ENCODE measurements around the gene DDX42. TPM values are rescaled to one million over a fixed set of nuclear protein-coding genes. Genes with fewer than 3 reads are reported as not detected.
"Not testable (repeated sequence)": the region's sequence is repeated elsewhere in the genome, so short reads cannot be mapped to it uniquely, and the experiment has no call there.

Gene DDX42
- total RNA-seq, 1 donor from 2014 or later, result 146 TPM

DNA sequence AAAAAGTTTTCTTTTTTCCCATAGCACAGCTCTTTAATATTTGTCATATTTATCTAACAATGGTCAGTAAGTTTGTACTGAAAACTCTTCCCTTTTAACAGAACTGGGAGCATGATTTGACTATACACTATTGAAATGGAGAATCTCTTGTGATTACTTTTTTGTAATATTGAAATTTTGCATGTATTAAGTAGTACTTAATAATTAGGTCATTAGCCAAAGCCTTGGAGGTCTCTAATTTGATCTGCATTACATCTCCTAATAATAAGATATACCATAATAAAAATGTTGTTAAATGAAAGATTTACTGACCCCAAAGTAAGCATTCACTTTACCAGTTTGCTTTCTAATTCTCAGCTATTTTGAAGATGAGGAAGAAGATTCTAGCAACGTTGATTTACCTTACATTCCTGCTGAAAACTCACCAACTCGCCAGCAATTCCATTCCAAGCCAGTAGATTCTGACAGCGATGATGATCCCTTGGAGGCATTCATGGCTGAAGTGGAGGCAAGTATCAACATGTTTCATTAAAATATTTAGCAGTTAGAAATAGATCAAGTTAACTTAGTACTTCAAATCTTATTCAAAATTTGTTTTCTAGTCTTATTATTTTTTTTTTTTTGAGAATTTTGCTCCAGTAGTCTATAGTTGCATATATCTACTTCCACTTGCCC lies 18.2 kb downstream of the DDX42 start:
- no peak overlapping the region for H3K27ac Mint-ChIP-seq
- no peaks in the 10 kb centered on the region for H3K27me3 Mint-ChIP-seq
- no peak overlapping the region for H3K4me3 Mint-ChIP-seq
- intact Hi-C loops (cut with micrococcal nuclease), result no loop called here
- H3K9me3 Mint-ChIP-seq, result no peaks in the 10 kb centered on the region
- H3K36me3 Mint-ChIP-seq (ENCODE audit: low read depth), result peaks cover 64% of the 10 kb centered on the region
- no peak for DNase-seq
- H3K4me1 Mint-ChIP-seq, result peaks cover 10% of the 10 kb centered on the region

DNA sequence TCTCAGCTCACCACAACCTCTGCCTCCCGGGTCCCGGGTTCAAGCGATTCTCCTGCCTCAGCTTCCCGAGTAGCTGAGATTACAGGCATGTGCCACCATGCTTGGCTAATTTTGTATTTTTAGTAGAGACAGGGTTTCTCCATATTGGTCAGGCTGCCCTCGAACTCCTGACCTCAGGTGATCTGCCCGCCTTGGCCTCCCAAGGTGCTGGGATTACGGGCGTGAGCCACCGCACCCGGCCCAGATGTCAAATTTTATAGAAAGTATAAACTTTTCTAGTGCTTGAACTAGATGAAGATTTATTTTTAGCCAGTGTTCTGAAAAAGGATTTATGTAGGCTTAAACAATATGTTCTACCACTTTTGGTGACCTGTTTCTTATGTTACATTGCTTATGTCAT lies 22.4 kb downstream of the DDX42 start:
- H3K4me3 Mint-ChIP-seq; H3K9me3 Mint-ChIP-seq; H3K27ac Mint-ChIP-seq; DNase-seq; intact Hi-C loops (cut with micrococcal nuclease); H3K4me1 Mint-ChIP-seq; H3K27me3 Mint-ChIP-seq: not testable (repeated sequence)
- H3K36me3 Mint-ChIP-seq (ENCODE audit: low read depth), result peaks cover 74% of the 10 kb centered on the region

DNA sequence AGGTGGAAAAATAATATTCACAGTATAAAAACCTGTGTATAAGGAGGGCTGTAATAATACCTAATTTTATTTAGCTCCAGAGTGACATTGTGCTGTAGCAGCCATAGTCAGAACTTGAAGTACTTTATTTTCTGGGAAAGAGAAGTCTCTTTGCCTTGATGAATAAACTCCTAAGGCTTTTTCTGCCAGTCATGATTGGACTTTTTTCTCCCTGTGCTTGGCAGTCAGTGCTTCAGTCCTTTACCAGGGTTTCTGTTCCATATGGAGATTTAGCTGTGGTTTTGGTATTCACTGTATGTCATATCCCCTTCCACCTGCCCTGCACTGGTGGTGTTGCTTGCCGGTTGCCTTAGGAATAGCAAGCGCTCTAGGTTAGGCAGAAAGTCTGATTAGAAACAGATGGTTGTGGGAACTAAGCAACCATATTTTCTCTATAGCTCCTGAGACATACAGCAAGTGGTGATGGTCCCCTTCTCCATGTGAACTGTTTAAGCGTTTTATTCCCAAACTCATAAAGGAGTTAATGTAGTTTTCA lies 24.7 kb downstream of the DDX42 start:
- Mint-ChIP-seq H3K4me3 (no peak overlapping the region), H3K36me3 (ENCODE audit: low read depth) (peaks cover 67% of the 10 kb centered on the region), H3K27ac (no peak overlapping the region), H3K27me3 (no peaks in the 10 kb centered on the region), H3K4me1 (peaks cover 6% of the 10 kb centered on the region), H3K9me3 (no peaks in the 10 kb centered on the region)
- intact Hi-C loops (cut with micrococcal nuclease), result no loop called here
- DNase-seq, result no peak

DNA sequence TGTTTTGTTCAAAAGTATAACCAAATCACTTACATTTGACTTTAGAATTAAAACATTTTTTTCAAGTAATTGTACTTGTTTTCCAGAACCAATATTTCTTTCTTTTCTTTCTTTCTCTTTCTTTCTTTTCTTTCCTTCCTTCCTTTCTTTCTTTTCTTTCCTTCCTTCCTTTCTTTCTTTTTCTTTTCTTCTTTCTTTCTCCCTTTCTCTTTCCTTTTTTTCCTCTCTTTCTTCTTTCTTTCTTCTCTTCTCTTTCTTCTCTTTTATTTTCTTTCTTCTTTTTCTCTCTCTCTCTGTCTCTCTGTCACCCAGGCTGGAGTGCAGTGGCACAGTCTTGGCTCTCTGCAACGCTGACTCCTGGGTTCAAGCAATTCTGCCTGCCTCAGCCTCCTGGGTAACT lies 26.8 kb downstream of the DDX42 start:
- peaks cover 9% of the 10 kb centered on the region for H3K4me1 Mint-ChIP-seq
- H3K4me3 Mint-ChIP-seq, result no peak overlapping the region
- DNase-seq, result no peak
- H3K36me3 Mint-ChIP-seq (ENCODE audit: low read depth), result peaks cover 63% of the 10 kb centered on the region
- H3K27me3 Mint-ChIP-seq, result no peaks in the 10 kb centered on the region
- H3K9me3 Mint-ChIP-seq, result no peaks in the 10 kb centered on the region
- H3K27ac Mint-ChIP-seq, result no peak overlapping the region
- intact Hi-C loops (cut with micrococcal nuclease), result no loop called here

DNA sequence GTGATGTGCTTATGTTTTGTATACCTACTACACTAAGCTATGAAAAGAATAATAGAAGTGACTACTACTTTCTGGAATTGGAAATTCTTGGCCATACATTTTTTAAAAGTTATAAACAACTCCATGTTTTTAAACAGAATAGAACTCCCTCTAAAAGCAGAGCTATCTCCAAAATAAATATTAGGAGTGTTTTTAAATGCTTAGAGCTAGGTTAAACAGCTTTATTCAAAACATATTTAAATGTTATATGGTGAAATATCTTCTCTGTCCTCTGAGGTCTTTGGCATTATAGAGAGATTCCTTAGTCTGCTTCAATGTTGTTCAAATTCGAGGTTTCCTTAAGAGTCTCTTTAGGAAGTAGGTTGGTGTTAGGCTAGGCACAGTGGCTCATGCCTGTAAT lies 30.4 kb downstream of the DDX42 start:
- intact Hi-C loops (cut with micrococcal nuclease), result no loop called here
- Mint-ChIP-seq H3K9me3 (no peaks in the 10 kb centered on the region), H3K4me3 (no peak overlapping the region), H3K27me3 (no peaks in the 10 kb centered on the region), H3K36me3 (ENCODE audit: low read depth) (peaks cover 64% of the 10 kb centered on the region), H3K4me1 (peaks cover 9% of the 10 kb centered on the region), H3K27ac (no peak overlapping the region)
- no peak for DNase-seq

DNA sequence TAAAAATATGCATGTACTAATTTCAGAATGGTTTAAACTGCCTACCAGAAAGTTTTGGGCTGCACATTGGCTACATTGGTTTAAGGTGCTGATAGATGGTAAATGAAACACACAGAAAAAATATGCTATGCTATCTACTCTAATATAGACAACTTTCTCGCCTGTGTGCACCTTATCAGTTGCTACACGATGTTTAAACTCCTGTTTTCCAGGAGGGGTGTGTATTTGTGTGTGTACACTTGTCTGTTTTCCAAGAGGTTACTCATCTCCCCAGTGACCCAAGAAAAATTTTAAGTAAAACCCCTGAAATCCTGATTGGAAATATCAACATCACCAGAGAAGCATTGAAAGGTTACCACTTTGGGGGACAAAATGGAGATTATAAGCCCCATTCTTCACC lies 31.6 kb downstream of the DDX42 start:
- peaks cover 63% of the 10 kb centered on the region for H3K36me3 Mint-ChIP-seq (ENCODE audit: low read depth)
- peaks cover 9% of the 10 kb centered on the region for H3K4me1 Mint-ChIP-seq
- no peak overlapping the region for H3K4me3 Mint-ChIP-seq
- no peak overlapping the region for H3K27ac Mint-ChIP-seq
- no peak for DNase-seq
- intact Hi-C loops (cut with micrococcal nuclease), result no loop called here
- H3K27me3 Mint-ChIP-seq, result no peaks in the 10 kb centered on the region
- no peaks in the 10 kb centered on the region for H3K9me3 Mint-ChIP-seq

DNA sequence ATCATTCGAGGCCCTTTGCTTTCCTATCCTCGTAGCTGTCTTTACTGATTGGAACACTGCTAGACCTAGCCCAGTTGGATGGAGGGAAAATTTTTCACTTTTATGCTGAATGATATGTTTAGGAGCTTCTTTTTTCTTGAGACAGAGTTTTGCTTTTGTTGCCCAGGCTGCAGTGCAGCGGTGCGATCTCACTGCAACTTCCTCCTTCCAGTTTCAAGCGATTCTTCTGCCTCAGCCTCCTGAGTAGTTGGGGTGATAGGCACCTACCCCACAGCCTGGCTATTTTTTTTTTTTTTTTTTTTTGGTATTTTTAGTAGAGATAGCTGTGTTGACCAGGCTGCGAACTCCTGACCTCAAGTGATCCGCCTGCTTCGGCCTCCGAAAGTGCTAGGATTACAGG lies 36.0 kb downstream of the DDX42 start:
- Mint-ChIP-seq H3K4me1 (peaks cover 7% of the 10 kb centered on the region), H3K9me3 (no peaks in the 10 kb centered on the region), H3K36me3 (ENCODE audit: low read depth) (peaks cover 80% of the 10 kb centered on the region), H3K4me3 (no peak overlapping the region), H3K27me3 (no peaks in the 10 kb centered on the region), H3K27ac (peak overlapping the region; percentile 14)
- intact Hi-C loops (cut with micrococcal nuclease), result no loop called here
- no peak for DNase-seq

DNA sequence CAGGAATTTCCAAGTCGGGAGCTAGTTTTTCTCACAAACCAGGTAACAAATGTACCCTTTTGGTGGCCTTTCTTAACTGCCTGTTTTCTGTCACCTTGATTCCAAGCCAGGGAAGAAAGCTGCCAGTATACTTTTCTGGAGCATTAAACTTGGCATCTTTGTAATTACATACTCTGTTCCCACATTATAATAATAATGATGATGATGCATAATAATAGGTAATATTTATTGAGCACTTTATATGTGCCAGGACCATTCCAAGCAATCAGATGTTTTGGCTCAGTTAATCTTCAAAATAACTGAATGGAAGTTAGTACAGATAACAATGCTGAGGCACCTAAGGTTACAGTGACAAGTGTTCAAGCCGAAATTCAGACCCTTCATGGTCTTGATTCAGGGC lies 42.2 kb downstream of the DDX42 start:
- Mint-ChIP-seq H3K36me3 (ENCODE audit: low read depth) (peaks cover 84% of the 10 kb centered on the region), H3K9me3 (no peaks in the 10 kb centered on the region), H3K27me3 (no peaks in the 10 kb centered on the region), H3K4me3 (no peak overlapping the region), H3K27ac (no peak overlapping the region), H3K4me1 (peaks cover 6% of the 10 kb centered on the region)
- DNase-seq, result no peak
- intact Hi-C loops (cut with micrococcal nuclease), result no loop called here

DNA sequence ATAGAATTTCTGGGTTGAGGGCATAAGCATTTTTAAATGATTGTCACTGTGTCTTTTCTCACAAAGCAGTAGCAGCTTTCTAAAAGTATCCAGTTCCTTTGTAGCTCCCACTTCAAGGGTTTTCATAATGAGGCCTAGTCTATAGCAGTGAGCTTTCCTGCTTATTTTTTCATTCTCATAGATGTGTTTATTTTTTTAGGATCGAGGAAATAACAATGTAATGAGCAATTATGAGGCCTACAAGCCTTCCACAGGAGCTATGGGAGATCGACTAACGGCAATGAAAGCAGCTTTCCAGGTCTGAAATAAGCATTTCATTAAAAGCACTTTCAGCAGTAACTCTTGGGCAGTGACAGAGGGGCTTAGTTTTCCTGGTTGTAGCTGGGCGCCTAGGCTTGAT lies 42.7 kb downstream of the DDX42 start:
- Mint-ChIP-seq H3K4me3 (no peak overlapping the region), H3K36me3 (ENCODE audit: low read depth) (peaks cover 84% of the 10 kb centered on the region), H3K9me3 (no peaks in the 10 kb centered on the region), H3K27ac (no peak overlapping the region), H3K4me1 (peaks cover 8% of the 10 kb centered on the region), H3K27me3 (no peaks in the 10 kb centered on the region)
- no peak for DNase-seq
- intact Hi-C loops (cut with micrococcal nuclease), result no loop called here

DNA sequence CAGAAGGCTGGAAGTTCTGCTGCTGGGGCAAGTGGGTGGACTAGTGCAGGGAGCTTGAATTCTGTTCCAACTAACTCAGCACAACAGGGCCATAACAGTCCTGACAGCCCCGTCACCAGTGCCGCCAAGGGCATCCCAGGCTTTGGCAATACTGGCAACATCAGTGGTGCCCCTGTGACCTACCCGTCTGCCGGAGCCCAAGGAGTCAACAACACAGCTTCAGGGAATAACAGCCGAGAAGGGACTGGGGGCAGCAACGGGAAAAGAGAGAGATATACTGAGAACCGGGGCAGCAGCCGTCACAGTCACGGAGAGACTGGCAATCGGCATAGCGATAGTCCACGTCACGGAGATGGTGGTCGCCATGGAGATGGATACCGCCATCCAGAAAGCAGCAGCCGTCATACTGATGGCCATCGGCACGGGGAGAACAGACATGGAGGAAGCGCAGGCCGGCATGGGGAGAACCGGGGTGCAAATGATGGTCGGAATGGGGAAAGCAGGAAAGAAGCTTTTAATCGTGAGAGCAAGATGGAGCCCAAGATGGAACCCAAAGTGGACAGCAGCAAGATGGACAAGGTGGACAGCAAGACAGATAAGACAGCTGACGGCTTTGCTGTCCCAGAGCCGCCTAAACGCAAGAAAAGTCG lies 43.9 kb downstream of the DDX42 start:
- H3K4me3 Mint-ChIP-seq, result no peak overlapping the region
- intact Hi-C loops (cut with micrococcal nuclease), result no loop called here
- DNase-seq, result no peak
- H3K27me3 Mint-ChIP-seq, result no peaks in the 10 kb centered on the region
- peaks cover 84% of the 10 kb centered on the region for H3K36me3 Mint-ChIP-seq (ENCODE audit: low read depth)
- no peaks in the 10 kb centered on the region for H3K9me3 Mint-ChIP-seq
- peaks cover 14% of the 10 kb centered on the region for H3K4me1 Mint-ChIP-seq
- peak overlapping the region; percentile 3 for H3K27ac Mint-ChIP-seq

DNA sequence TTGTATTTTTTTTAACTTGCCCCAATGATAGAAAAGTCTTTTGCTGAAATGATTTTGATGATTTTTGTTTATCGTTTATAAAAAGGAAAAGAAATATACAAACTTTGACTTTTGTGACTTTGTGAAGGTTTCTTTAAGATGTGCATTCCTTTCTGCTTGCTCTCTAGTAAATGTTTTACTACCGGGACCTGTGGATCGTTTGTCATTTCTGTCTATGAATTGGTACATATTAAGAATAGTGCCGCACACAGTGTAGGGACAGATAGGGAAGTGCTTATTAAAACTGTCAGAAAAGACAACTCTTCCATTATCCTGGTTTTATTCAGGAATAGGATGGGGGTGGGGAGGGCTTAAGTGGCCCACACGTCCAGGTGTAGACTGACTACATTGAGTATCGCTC lies 45.2 kb downstream of the DDX42 start:
- Mint-ChIP-seq H3K4me1 (peaks cover 24% of the 10 kb centered on the region), H3K4me3 (peak overlapping the region; percentile 59), H3K36me3 (ENCODE audit: low read depth) (peaks cover 85% of the 10 kb centered on the region), H3K27ac (peak overlapping the region; percentile 5), H3K27me3 (no peaks in the 10 kb centered on the region), H3K9me3 (no peaks in the 10 kb centered on the region)
- intact Hi-C loops (cut with micrococcal nuclease), result no loop called here
- no peak for DNase-seq

DNA sequence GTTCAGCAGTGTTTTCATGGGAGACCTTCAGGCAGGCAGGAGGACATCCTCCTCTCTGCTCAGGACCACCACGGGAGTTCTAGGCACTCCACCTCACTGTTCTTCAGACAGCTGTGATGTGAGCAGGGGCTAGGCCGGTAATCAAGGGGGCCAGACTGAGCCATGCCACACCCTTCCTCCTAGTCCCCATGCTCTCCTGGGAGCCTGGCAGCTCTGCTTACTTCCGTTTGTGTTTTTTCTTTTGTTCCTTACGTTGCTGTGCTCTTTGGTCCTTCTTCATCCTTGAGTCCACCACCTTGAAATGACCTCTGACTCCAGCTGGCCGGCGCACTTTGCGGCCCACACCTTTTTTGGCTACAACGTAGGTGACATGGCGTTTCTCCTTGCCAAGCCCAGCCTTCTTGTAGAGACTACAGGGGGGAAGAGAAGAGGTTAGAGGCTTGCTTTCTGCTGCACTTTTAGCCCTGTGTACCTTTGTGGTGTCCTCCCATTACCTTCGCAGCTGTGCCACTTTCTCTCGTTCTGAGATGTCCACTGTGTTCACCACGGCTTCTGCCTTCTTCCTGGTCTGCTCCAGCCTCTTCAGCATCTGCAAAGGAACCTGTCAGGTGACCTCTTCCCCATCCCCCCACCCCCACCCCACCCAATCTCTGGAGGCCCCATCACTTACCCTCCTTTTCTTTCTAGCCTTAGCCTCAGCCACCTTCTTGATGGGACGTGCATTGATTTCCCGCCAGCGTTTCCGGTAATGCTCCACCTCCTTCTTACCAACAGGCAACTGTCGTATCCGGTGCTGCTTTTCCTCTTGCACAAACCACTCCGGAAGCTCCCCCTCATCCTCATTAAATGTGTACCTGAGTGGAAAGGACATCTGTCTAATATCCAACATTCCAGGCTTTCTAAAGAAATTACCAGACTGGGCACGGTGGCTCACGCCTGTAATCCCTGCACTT lies 45.9 kb downstream of the DDX42 start:
- peak overlapping the region; percentile 30 for H3K27ac Mint-ChIP-seq
- H3K36me3 Mint-ChIP-seq (ENCODE audit: low read depth), result peaks cover 86% of the 10 kb centered on the region
- H3K4me3 Mint-ChIP-seq, result peak overlapping the region; percentile 59
- DNase-seq, result peak; percentile 72
- H3K9me3 Mint-ChIP-seq, result no peaks in the 10 kb centered on the region
- no peaks in the 10 kb centered on the region for H3K27me3 Mint-ChIP-seq
- intact Hi-C loops (cut with micrococcal nuclease), result no loop called here
- peaks cover 29% of the 10 kb centered on the region for H3K4me1 Mint-ChIP-seq

DNA sequence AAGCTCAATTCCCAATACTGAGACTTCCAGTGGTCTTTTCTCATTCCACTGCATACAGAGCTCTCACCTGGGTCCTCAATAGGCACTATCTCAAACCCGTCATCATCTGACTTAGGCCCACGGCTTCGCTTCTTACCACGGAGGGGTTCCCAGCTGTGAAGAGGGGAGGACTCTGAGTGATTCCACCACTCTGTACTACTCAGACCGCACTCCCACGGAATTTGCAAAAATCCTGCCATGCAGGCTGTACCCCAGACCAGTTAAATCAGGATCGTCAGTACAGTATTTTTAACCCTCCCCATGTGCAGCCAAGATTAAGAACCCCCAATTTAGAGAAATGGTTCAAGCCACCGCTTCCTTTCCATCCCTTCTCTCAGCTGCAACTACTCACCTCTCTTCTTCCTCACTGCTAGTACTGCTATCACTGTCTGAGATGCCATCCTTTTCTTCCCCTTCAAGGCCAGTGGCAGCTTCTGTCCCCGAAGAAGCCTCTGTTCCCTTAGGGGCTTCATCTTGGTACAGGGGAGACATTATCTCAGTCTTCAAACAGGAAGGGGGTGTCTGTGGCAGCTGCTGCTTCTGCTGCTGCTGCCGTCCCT lies 47.1 kb downstream of the DDX42 start:
- Mint-ChIP-seq H3K9me3 (no peaks in the 10 kb centered on the region), H3K27ac (peak overlapping the region; percentile 30), H3K4me3 (peak overlapping the region; percentile 59), H3K36me3 (ENCODE audit: low read depth) (peaks cover 88% of the 10 kb centered on the region), H3K27me3 (no peaks in the 10 kb centered on the region), H3K4me1 (peaks cover 36% of the 10 kb centered on the region)
- intact Hi-C loops (cut with micrococcal nuclease), result no loop called here
- peak; percentile 58 for DNase-seq
